SJSA1 (cell line): ENCODE data around the gene FIGNL2. TPM values are rescaled to one million over a fixed set of nuclear protein-coding genes. Genes with fewer than 3 reads are reported as not detected.

Experiments
- DNase-seq, 2 experiments: peaks; one replicate each; pipeline ENCODE4 v3.0.0-alpha.2; 2015 to 2020; ENCODE audit warnings: low spot score in 2 of 2, low read depth in 1 of 2
- H3K27ac ChIP-seq: fragments of 250-450 bp; sonication (Bioruptor Pico); 2 replicates; pipeline ENCODE4 v1.5.1; 2020; ENCODE audit warnings: mild to moderate bottlenecking, moderate library complexity
- H3K27me3 ChIP-seq: fragments of 250-450 bp; sonication (Bioruptor Pico); replicated peaks from 2 replicates; pipeline ENCODE4 v1.5.1; 2020; ENCODE audit warnings: mild to moderate bottlenecking, moderate library complexity
- H3K36me3 ChIP-seq: fragments of 250-450 bp; sonication (Bioruptor Pico); 2 replicates; pipeline ENCODE4 v1.5.1; 2020; ENCODE audit warnings: mild to moderate bottlenecking
- H3K4me1 ChIP-seq: fragments of 250-450 bp; sonication (Bioruptor Pico); replicated peaks from 2 replicates; pipeline ENCODE4 v1.6.1; 2021; ENCODE audit warnings: mild to moderate bottlenecking
- H3K4me3 ChIP-seq: fragments of 250-450 bp; sonication (Bioruptor Pico); 2 replicates; pipeline ENCODE4 v1.5.1; 2020; ENCODE audit warnings: mild to moderate bottlenecking
- H3K9me3 ChIP-seq: fragments of 250-450 bp; sonication (Bioruptor Pico); replicated peaks from 2 replicates; pipeline ENCODE4 v1.5.1; 2020; ENCODE audit warnings: mild to moderate bottlenecking
- total RNA-seq: library from RNA; depleted of rRNA; stranded (reverse); fragments of >200 nt; shearing (Covaris generic); gene quantifications from 2 replicates; pipeline ENCODE4 v1.2.3, GENCODE V29; 2014

The FIGNL2 gene
- total RNA-seq, 1 experiment from 2014 or later = not detected

DNA sequence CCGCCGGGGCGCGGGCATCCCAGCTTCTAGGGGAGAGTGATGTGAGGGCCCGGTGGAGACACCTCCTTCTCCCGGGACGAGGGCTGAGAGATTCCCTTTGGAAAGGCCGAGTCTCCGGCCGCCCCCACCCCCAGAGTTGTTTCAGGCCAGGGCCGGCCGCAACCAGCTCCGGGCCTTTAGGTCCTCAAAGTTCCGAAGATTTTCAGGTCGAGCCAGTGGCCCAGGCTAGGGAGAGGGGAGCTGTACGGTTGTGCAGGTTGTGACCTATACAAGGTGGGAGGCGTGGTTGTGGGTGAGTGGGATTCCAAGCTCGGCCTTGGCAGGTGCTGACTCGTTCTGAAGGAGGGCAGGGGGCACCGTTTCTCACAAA is 21.0 kb upstream of the FIGNL2 start:
- peaks cover 3% of the 10 kb centered on the region; the same call in 1 of the 2 replicates for H3K4me1 ChIP-seq

DNA sequence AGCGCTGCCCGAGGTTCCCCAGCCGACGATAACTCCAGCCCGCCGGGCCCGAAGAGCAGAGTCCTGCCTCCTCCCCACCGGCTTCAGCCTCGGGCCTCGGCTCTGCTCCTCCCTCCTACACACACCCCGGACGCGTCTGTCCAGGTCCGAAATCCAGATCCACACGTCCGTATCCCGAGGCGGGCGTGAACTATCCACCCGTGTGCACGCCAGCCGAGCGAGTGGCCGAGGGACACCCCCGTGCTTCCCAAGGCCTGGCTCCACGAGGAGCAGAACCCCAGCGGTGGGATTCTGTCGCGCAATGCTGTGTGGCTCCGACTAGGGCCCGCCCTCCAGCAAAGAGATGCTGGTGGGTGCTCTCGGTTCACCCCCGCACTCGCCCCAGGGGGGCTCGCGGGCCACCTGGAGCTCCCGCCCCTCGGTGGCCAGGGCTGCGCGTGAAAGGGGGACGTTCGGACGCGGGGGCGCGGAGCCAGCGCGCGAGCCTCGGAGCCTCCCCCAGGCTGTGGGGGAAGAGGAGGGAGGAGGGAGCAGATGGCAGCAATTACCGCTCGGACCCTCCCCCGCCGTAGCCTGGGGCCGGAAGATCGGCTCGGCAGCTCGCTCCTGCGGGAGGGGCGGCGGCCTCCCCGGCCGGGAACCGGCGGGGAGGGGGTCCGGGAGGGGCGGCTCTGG is 20.4 kb upstream of the FIGNL2 start:
- no peak for DNase-seq
- Histone ChIP-seq H3K27me3 (peaks cover 38% of the 10 kb centered on the region), H3K27ac (no peak overlapping the region), H3K9me3 (no peaks in the 10 kb centered on the region), H3K36me3 (no peaks in the 10 kb centered on the region), H3K4me1 (peaks cover 3% of the 10 kb centered on the region; the same call in 1 of the 2 replicates), H3K4me3 (no peak overlapping the region; the same call in 1 of the 2 replicates)

More for the DNA sequence above, 21.0 kb upstream of the FIGNL2 start:
- DNase-seq = no peak
- Histone ChIP-seq H3K9me3 (no peaks in the 10 kb centered on the region), H3K27me3 (peaks cover 34% of the 10 kb centered on the region), H3K27ac (no peak overlapping the region), H3K36me3 (no peaks in the 10 kb centered on the region), H3K4me3 (no peak overlapping the region)

DNA sequence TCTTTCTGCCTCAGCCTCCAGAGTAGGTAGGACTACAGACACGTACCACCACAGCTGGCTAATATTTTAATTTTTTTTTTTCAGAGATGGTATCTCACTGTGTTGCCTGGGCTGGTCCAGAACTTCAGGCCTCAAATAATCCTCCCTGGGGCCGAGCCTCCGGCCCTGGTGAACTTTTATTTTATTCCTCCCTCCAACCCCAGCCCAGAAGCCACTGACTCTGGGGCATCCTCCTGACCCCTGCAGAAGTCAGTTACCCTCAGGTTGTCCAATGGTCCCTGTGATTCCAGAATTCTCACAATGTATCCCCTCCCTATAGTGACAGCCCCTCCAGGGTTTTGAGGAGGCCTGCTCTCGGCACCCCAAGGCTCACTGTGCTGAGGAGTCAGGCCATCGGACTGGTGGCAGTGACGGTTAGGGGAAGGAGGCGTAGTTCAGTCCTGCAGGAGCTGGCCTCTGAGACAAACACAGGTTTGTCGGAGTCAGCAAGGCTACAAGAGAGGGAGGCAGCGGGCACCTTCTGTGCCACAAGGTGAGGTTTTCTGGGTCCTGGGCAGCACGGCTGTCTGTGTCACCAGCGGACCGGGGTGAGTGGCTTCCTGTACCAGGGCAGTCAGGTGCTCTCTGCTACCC is 19.4 kb upstream of the FIGNL2 start:
- Histone ChIP-seq H3K4me3 (no peak overlapping the region), H3K36me3 (no peaks in the 10 kb centered on the region), H3K27me3 (peaks cover 38% of the 10 kb centered on the region), H3K27ac (no peak overlapping the region), H3K9me3 (no peaks in the 10 kb centered on the region), H3K4me1 (peaks cover 3% of the 10 kb centered on the region; the same call in 1 of the 2 replicates)
- DNase-seq = no peak

DNA sequence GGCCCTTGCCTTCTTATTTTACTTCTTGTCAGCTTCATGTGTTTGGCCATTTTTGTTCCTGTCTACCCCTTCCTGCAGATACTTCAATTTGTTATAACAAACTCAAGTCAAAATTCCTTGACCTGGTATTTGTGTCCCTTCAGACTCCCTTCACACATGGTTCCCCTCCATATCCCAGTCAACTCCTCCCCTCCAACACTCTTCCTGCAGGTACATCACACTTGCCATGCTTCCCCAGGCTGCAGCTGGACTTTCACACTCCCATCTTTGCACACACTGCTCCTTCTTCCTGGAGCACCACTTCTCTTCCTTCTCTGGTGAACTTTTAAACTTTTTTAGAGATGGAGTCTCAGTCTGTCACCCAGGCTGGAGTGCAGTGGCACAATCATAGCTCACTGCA is 18.9 kb upstream of the FIGNL2 start:
- H3K27me3 ChIP-seq = peaks cover 38% of the 10 kb centered on the region
- no peaks in the 10 kb centered on the region for H3K9me3 ChIP-seq
- no peak for DNase-seq

DNA sequence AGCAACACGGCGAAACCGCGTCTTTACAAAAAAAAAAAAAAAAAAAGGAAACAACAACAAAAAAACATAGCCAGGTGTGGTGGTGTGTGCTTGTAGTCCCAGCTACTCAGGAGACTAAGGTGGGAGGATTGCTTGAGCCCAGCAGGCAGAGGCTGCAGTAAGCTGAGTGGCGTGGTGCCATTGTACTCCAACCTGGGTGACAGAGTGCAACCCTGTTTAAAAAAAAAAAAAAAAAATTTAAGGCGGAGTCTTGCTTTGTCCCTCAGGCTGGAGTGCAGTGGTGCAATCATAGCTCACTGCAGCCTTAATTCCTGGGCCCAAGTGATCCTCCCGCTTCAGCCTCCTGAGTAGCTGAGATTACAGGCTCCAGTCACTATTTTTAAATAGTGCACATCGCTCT is 18.2 kb upstream of the FIGNL2 start:
- Histone ChIP-seq H3K27me3 (peaks cover 38% of the 10 kb centered on the region), H3K36me3 (no peaks in the 10 kb centered on the region), H3K9me3 (no peaks in the 10 kb centered on the region), H3K27ac (no peak overlapping the region), H3K4me1 (peaks cover 3% of the 10 kb centered on the region; the same call in 1 of the 2 replicates), H3K4me3 (no peak overlapping the region)
- no peak for DNase-seq

More for the DNA sequence above, 18.9 kb upstream of the FIGNL2 start:
- H3K4me3 ChIP-seq = no peak overlapping the region
- no peak overlapping the region for H3K27ac ChIP-seq
- no peaks in the 10 kb centered on the region for H3K36me3 ChIP-seq
- H3K4me1 ChIP-seq = peaks cover 3% of the 10 kb centered on the region; the same call in 1 of the 2 replicates

DNA sequence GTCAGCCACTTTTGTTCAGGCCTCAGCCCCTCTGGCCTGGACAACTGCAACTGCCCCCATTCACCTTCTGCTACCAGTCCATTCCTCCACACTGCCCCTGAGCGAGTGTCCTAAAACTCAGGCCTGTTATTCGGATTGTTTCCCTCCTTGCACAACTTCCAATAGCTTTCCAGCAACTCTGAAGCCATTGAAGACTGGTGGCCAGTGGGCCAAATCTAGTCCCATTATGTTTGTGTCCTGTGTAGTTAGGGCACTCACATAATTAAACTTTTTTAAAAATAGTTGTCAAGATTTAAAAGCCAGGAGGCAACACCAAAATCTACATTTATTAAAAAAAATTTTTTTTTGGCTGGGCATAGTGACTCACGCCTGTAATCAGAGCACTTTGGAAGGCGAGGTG is 17.8 kb upstream of the FIGNL2 start:
- H3K4me1 ChIP-seq = peaks cover 3% of the 10 kb centered on the region; the same call in 1 of the 2 replicates
- no peak for DNase-seq
- no peaks in the 10 kb centered on the region for H3K36me3 ChIP-seq
- peaks cover 42% of the 10 kb centered on the region for H3K27me3 ChIP-seq
- H3K9me3 ChIP-seq = no peaks in the 10 kb centered on the region
- H3K4me3 ChIP-seq = no peak overlapping the region
- H3K27ac ChIP-seq = no peak overlapping the region

DNA sequence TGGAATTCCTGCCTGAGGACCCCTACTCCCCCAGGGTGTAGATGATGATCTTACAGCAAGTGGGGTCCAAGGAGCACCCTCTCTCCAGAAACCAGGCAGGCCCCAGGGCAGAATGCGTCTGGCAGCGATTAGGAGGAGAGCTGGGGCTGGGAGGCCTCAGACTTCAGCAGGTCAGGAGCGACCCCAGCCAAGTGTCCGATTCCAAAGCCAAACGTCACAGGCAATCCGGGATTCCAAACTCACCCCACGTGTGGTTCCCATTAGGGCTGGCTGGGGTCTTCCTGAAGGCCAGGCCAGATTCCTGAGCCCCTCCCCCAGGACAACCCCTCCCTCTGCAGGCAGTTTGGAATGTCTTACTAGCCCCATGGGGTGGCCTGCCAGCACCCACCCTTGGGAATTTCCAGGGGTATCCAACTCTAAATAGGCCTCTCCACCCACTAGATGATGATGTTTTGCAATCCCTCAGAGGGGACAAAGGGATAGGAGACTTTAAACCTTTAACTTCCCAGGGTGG is 17.3 kb upstream of the FIGNL2 start:
- Histone ChIP-seq H3K36me3 (no peaks in the 10 kb centered on the region), H3K4me1 (peaks cover 3% of the 10 kb centered on the region; the same call in 1 of the 2 replicates), H3K9me3 (no peaks in the 10 kb centered on the region), H3K4me3 (no peak overlapping the region), H3K27ac (no peak overlapping the region), H3K27me3 (peaks cover 42% of the 10 kb centered on the region)
- DNase-seq = no peak

DNA sequence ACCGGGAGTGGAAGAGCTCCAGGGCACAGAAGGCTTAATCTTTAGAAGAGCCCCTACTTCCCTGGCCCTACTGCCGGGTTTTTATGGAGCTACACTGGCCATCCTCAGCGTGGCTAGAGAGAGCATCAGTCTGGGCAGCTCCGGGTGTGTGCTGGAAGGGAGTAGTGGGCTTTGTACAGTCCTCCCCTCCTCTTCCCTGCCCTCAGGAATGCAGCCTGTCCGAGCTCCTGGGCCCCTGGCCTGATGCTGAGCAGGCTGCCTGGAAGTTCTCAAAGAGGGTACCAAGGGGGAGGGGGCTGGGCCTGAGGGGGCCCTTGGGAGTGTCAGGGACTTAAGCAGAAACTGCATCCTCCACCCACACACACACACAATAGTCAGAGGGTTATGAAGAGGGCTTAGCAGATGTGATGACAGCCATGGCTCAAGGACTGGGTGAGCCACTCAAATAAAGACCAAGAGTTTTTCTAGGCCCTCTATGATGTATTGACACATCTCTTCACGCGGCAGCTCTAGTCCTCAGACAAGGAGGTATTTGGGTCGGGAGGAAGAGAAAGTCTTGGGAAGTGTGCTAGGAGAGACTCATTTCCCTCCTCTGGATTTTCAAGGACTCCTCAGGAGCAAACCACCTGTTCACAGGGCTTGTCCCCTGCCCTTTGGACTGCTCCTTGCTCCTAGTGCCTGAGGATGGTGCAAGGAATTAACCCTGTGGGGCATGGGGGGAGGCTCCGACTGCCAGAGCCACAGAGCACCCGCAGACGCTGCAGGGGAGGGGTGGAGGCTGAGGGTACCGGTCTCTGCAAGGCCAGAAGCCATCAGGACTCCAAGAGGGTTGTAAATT is 16.5 kb upstream of the FIGNL2 start:
- Histone ChIP-seq H3K27ac (no peak overlapping the region), H3K9me3 (no peaks in the 10 kb centered on the region), H3K36me3 (no peaks in the 10 kb centered on the region), H3K27me3 (peaks cover 35% of the 10 kb centered on the region), H3K4me1 (peaks cover 3% of the 10 kb centered on the region; the same call in 1 of the 2 replicates), H3K4me3 (no peak overlapping the region)
- DNase-seq = no peak

DNA sequence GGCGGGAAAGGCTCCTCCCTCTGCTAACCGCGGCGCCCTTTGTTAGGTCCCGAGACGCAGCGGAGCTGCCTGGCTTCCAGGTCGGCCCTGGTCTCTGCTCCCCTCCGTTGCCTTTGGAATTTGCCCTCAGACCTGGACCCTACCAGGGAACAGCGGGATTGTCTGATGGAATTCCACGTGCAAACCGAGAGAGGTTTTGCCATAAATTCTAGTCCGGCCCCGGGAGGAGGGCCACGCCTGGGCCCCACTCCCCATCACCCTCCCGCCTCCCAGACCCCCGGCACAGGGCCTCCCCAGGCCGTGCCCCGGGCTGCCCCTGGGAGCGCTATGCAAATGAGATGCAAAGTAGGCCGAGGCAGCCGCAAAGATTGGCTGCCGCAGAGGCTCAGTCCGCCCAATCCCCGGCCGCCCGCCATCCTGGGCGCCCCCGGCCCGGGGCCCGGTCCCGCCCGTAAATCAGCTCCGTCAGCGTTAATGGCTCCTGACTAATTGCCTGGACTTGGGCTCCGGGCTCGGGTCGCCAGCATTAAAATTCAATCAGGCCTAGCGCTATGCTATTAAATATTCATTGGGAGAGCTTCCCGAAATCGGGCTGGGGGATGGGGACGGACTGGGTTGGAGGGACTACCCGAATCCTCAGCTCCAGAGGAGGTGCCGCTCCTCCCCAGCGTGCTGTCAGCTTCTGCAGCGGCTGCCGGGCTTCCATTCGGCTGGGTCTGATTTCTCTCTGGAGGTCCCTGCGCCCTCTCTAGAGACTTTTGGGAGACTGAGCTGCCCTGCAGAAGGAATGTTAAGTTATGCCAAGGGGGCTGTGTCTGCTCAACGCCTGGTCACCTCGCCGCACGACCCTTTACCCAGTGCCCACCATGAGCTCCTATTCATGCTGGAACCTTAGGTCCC is 15.7 kb upstream of the FIGNL2 start:
- no peak for DNase-seq
- H3K9me3 ChIP-seq = no peaks in the 10 kb centered on the region
- no peak overlapping the region for H3K27ac ChIP-seq
- H3K36me3 ChIP-seq = no peaks in the 10 kb centered on the region
- peaks cover 3% of the 10 kb centered on the region; the same call in 1 of the 2 replicates for H3K4me1 ChIP-seq
- H3K4me3 ChIP-seq = no peak overlapping the region
- H3K27me3 ChIP-seq = peaks cover 27% of the 10 kb centered on the region

DNA sequence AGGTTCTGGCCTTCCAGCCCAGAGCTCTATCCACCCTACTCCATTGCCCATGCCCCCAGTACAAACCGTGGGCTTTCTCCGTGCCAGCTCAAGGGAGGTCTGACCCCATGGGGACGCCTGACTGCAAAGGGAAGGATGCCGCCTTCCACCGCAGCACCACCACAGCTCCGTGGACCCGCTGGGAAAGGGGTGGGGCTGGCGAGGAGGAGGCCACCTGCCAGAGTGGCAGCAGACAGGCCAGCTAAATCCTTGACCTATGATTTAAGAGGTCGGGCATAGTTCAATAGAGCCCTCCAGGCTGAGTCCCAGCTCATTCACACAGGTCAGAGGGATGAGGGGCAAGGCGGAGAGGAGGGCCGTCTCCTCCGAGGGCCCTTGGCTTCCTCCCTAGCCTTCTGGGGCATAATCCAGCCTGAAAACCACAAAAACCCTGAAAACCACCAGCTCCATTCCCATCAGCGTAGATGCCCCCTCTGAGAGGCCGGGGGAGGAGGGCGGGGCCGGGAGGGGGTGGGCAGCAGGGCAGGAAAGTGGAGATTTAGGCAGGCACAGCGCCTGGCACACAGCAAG is 14.9 kb upstream of the FIGNL2 start:
- Histone ChIP-seq H3K4me3 (no peak overlapping the region), H3K4me1 (no peaks in the 10 kb centered on the region), H3K27me3 (peaks cover 19% of the 10 kb centered on the region), H3K9me3 (no peaks in the 10 kb centered on the region), H3K36me3 (no peaks in the 10 kb centered on the region), H3K27ac (no peak overlapping the region)
- no peak for DNase-seq

DNA sequence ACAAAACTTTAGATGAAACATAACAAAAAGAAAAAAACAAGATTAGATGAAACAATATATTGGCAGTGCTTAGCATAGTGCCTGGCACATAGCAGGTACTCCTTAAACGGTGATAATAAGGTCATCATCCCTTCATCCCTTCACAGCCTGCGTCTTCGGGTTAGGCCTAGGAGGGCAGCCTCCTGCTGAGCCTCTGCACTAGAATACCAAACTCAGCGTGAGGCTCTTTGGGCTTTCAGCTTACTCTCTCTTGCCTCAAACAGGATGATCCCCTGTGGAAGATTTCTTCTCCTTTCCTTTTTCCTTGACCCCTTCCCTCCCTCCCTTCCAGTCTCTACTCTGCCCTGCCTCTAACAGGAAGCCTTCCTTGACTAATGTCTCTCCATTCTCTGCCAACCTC is 14.4 kb upstream of the FIGNL2 start:
- DNase-seq = no peak
- H3K9me3 ChIP-seq = no peaks in the 10 kb centered on the region
- no peaks in the 10 kb centered on the region for H3K36me3 ChIP-seq
- H3K27ac ChIP-seq = no peak overlapping the region
- H3K4me1 ChIP-seq = no peaks in the 10 kb centered on the region
- no peak overlapping the region for H3K4me3 ChIP-seq
- peaks cover 18% of the 10 kb centered on the region for H3K27me3 ChIP-seq

DNA sequence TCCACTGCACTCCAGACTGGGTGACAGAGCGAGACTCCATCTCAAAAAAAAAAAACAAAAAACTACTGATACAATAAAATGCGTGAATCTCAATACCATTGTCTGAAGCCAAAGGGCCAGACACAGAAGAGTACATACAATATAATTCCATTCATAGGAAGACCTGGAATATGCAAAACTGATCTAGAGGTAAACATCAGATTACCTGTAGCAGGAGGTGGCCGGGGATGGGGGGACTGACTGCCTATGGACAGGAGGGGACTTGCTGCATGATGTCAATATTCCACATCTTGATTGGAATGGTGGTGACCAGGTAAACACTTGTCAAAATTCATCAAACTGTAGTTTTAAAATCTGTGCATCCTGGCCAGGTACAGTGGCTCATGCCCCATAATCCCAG is 12.5 kb upstream of the FIGNL2 start:
- DNase-seq = no peak
- H3K4me3 ChIP-seq = no peak overlapping the region

More for the DNA sequence above, 12.5 kb upstream of the FIGNL2 start:
- no peaks in the 10 kb centered on the region for H3K36me3 ChIP-seq
- H3K4me1 ChIP-seq = peaks cover 1% of the 10 kb centered on the region; the same call in 1 of the 2 replicates
- H3K27me3 ChIP-seq = peaks cover 30% of the 10 kb centered on the region
- H3K9me3 ChIP-seq = no peaks in the 10 kb centered on the region
- H3K27ac ChIP-seq = no peak overlapping the region
